GM10847 (cell line): ENCODE measurements around the gene RTL5.

Source experiments
- POLR2A ChIP-seq: IDR thresholded peaks from 2 replicates; pipeline ENCODE4 v1.6.1; 2011; ENCODE audit not compliant: insufficient read length; ENCODE audit errors: extremely low read depth

The RTL5 gene

DNA sequence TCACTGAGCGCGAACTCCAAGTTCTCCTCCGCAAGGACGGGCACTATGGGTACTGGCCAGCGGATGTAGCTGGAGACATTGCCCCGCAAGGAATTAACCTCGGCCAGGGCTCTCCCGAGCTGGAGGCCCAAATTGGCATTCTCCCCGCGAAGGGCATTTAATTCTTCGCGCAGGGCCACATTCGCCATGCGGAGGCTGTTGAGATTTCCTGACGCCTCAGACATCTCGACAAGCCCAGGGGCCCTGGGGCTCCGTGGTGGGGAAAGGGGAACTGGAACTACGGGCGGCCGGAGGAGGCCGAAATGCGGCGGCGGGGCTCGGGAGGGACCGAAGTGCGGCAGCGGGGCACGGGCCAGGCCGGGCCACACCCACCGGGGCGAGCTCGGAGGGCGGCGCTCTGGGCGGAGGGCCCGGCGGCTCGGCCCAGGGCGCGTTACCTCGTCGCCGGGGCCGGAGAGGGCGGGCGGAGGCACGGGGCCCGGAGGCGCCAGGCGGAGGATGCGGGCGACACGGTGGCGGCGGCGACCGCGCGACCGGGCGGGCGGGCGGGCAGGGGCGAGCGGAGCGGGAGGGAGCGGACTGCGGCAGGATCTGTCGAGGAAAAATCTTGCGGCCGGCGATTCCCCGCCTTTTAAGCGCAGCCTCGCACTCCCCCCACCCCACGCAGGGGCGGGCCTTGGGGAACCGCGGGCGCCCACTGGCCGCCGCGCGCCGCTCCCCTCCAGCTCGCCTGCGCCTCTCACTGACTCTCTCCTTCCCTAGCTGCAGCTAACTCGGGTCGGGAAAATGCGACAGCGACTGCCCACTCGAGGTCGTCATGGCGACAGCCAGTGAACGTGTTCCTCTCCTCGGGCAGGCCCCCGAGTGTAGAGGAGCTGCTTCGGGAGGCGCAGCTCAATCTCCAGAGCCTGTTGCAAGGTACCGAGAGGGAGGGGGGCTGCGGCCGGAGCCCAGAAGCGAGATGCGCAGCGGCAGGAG is at the start of gene RTL5:
Gene RTL5, minus strand, starts transcription at position 599 of the 978 bp plus-strand sequence.
- no peak for TF ChIP-seq POLR2A

DNA sequence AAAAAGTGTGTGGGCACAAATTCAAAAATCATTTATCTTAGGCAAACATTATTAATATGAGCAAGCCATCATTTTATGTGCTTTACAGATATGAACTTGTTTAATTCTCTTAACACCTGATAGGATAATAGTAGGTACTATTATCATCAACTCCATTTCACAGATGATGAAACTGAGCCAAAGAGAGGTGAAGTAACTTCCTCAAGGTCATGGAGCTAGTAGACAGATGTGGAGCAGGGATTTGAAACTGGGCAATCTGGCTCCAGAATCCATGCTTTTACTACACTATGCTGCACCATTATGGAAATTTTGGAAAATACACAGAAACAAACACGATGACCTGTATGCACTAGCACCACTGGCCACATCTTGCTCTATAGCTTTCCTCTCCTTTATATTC is 48.8 kb upstream of the RTL5 start:
- TF ChIP-seq POLR2A: no peak

- TF ChIP-seq POLR2A: no peak
Measured at GRCh38 chrX:72176981-72177380, 45.3 kb upstream of the RTL5 start.

GRCh38 chrX:72169008-72169728 is 37.5 kb upstream of the RTL5 start:
- TF ChIP-seq POLR2A: no peak

- TF ChIP-seq POLR2A: no peak
Measured at GRCh38 chrX:72165551-72165950, 33.8 kb upstream of the RTL5 start.

DNA sequence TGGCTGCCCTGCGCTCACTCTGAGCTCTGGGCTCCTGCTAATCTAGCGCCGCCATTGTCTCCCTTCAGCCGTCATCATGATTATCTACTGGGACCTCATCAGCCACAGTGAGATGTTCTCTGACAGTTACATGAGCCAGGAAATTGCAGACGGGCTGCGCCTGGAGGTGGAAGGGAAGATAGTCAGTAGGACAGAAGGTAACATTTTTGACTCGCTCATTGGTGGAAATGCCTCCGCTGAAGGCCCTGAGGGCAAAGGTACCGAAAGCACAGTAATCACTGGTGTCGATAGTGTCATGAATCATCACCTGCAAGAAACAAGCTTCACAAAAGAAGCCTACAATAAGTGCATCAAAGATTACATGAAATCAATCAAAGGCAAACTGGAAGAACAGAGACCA is 28.1 kb upstream of the RTL5 start:
- no peak for TF ChIP-seq POLR2A

- TF ChIP-seq POLR2A: no peak
Measured at GRCh38 chrX:72158773-72159172, 27.1 kb upstream of the RTL5 start.

- TF ChIP-seq POLR2A: no peak
Measured at GRCh38 chrX:72146527-72146926, 14.8 kb upstream of the RTL5 start.

DNA sequence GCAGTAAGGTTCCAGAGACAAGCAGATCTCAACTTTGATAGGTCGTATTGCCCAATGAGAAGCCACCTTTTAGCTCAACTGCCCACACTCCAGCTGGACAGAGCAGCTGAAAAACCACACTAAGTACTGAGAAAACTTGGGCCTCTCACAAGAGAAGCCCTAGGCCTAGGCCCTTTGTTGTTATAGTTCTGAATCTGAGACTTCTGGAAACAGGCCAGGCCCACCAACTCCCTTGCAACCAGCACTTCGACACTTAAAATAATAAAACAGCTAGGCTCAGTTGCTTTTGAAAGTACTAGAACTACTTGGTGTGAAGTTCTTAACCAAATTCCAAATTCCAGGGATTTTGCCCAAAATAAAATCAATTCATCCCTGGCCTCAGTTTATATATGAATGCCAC is 13.5 kb upstream of the RTL5 start:
- TF ChIP-seq POLR2A: no peak

DNA sequence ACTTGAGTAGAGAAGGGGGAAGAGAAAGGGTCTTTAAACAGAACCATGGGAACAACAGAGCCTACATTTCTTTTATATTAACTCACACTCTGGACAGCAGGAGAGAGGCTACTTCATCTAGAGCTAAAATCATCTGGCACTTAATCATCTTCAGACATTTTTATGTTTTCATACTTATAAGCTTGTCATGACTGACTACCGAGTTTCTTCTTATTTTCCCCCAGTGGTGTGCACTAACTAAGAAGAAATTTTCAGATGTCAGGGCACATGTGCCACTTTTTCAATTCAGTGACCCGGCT is 11.8 kb upstream of the RTL5 start:
- no peak for TF ChIP-seq POLR2A

DNA sequence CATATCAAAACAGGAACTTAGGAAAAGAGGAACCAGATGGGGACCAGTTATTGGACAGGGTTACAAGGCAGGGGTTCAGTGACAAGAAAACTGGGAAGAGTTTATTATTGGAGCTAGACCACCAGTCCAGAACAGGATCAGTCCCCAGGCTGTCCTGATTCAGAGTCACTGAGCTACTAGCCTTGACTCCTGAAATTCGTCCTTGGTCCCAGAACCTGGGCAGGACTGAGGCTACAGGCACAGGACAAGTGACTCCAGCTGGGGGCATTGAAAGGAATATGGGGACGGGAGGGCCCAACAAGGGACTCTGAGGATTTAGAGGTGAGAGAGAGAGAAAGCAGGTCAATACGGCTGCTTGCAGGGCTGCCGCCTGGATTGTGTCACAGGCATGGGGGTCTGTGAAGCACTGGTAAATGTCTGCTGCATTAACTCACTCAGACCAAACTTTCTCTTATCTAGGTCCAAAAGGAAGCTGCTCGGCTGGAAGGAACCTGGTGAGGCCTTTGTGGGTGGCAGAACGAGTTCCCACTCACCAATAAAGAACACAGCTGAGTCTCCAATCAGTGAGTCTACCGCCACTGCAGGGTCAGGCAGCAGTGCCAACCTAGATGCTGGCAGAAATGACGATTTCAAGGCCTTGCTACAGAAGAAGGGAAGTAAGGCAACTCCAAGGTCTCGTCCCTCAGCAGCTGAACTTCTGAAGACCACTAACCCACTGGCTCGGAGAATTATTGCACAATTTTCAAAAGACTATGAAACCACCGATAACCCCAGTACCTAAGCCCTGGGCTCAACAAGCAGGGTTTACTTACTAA is 11.3 kb upstream of the RTL5 start:
- no peak for TF ChIP-seq POLR2A

DNA sequence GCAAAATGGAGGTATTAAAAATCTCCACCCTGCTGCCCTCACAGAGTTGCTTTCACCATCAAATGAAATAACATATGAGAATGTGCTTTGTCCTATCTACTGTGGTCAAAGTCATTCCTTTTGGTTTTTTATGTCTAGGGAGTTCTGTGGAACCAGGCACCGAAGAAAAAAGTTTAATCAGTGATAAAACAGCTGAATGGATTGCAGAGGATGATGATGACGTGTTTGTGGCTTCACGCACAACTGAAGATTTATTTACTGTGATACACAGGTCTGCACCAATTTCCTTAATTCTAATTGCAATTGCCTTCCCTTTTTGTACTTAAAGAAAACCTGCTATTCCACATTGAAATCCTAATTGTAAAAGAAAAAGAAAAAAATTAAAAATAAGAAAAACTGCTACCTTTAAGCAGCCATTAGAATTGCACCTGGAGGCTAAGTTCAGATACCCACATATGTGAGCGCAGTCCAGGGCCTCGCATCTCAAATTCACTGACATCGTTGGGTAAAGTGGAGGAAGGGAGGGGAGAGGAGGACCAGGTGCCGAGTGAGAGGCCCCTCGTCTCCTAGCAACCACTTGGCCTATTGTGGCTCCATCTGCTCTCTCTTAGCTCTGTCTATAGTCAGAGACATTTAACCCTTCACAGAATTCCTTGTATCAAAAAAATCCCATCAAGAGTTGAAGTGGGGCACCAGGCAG is 10.5 kb upstream of the RTL5 start:
- no peak for TF ChIP-seq POLR2A

GRCh38 chrX:72141372-72142004 is 9.8 kb upstream of the RTL5 start:
- no peak for TF ChIP-seq POLR2A

DNA sequence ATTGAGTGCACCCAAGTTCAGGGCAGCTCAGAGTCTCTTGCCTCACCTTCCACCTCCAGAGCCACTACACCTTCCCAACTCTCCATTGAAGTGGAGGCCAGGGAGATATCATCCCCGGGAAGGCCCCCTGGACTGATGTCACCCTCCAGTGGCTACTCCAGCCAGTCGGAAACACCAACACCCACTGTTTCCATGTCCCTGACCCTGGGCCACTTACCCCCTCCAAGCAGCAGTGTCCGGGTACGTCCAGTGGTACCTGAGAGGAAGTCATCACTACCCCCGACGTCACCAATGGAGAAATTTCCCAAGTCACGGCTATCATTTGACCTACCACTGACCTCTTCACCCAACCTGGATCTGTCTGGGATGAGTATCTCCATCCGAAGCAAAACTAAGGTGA is 7.8 kb upstream of the RTL5 start:
- TF ChIP-seq POLR2A: no peak
